ENCODE results near the gene BACH1. TPM values are rescaled to one million over a fixed set of nuclear protein-coding genes. Genes with fewer than 3 reads are reported as not detected.

Gene BACH1
- total and polyA plus RNA-seq, 10 of the 15 experiments (the other 5 are each of a cell fraction or from before 2014, with no cell fraction given) = 3.2 to 25.7 (median 10.5) TPM

- no TSS peak for BruUV-seq (replicated peaks)
- ChIA-PET RAD21 (ENCODE audit: unreplicated experiment) (interaction anchor here (0.6 to 5.7 kb wide), 21 partner anchors 10 to 379 kb away, joined by 3 to 85 read pairs (median 6); partner anchors contain the start of gene LTN1), POLR2A (interaction anchor here (0.6 to 1.9 kb wide), 7 partner anchors 42 to 298 kb away, joined by 3 to 6 read pairs (median 3); partner anchors contain the start of gene CCT8), SMC1A (ENCODE audit: uncharacterized antibody, unreplicated experiment) (interaction anchor here (0.7 to 5.8 kb wide), 34 partner anchors 11 to 334 kb away, joined by 3 to 114 read pairs (median 6); partner anchors contain the start of gene BACH1), CTCF (interaction anchor here (0.7 to 16.5 kb wide), 47 partner anchors 10 to 421 kb away, joined by 3 to 235 read pairs (median 4); partner anchors contain the start of gene BACH1)
- Histone ChIP-seq H4K20me1 (ENCODE audit: control insufficient read depth, insufficient read depth) (no peaks in the 10 kb centered on the region), H2AFZ (ENCODE audit: control insufficient read depth, low read depth, low read length) (no peak overlapping the region), H3K9ac (ENCODE audit: control insufficient read depth, insufficient read depth, low read length) (no peak overlapping the region), H3K27ac (ENCODE audit: control insufficient read depth, insufficient read depth) (no peak overlapping the region), H3K27me3 (replicated peaks in 1 of 2; ENCODE audit: control insufficient read depth in 2 of 2, insufficient read depth in 2 of 2, low read length in 1 of 2) (no peaks in the 10 kb centered on the region), H3K36me3 (ENCODE audit: control insufficient read depth in 2 of 2, insufficient read depth in 2 of 2, low read length in 1 of 2) (no peaks in the 10 kb centered on the region; a peak in 1 of 4 replicates), H3K4me3 (no peak overlapping the region), H3K4me1 (ENCODE audit: control insufficient read depth, insufficient read depth, low read length) (no peaks in the 10 kb centered on the region), H3K4me2 (ENCODE audit: control insufficient read depth, insufficient read depth) (no peak overlapping the region), H3K9me3 (replicated peaks; ENCODE audit: control insufficient read depth, insufficient read depth, low read length) (no peaks in the 10 kb centered on the region), H3K79me2 (ENCODE audit: control insufficient read depth, insufficient read depth, low read length) (no peaks in the 10 kb centered on the region)
- peak; percentile 90 for FAIRE-seq
- DNase-seq (ENCODE audit: low read depth, low spot score) = peak; percentile 59
- intact Hi-C loops (cut with micrococcal nuclease; ENCODE audit: unreplicated experiment) (loop anchor here (1.0 to 2.0 kb wide), 4 partner anchors 71 to 282 kb away; no protein-coding TSS in a partner anchor), in situ Hi-C loops (cut with MboI) (loop anchor here (5.0 kb wide), 2 partner anchors 210 to 285 kb away; no protein-coding TSS in a partner anchor)
- ATAC-seq = peak; percentile 95
- WGBS (ENCODE audit: insufficient coverage, insufficient replicate concordance, low lambda C conversion rate, missing lambda C conversion rate) = 21% methylated on average over 10 of the region's 11 CpGs
- TF ChIP-seq PKNOX1 (IDR thresholded peaks at IDR 0.05) (peak; percentile 31; the same call in 1 of the 2 replicates), JUNB (IDR thresholded peaks at IDR 0.05) (peak; percentile 87), SUZ12 (IDR thresholded peaks at IDR 0.05; ENCODE audit: unreplicated experiment) (no peak), GATAD2B (conservative IDR thresholded peaks at IDR 0.05; ENCODE audit: low read depth) (no peak), YY1 (IDR thresholded peaks at IDR 0.05; ENCODE audit: low read depth, low read length) (0 out of 2 replicates have a peak, but pooled peaks have one; percentile 43), CEBPZ (IDR thresholded peaks at IDR 0.05; ENCODE audit: low read depth, low read length) (no peak), IKZF1 (conservative IDR thresholded peaks at IDR 0.05) (peak; percentile 39; the same call in 1 of the 2 replicates), NKRF (conservative IDR thresholded peaks at IDR 0.05) (0 out of 2 replicates have a peak, but pooled peaks have one; percentile 29), HDGF (IDR thresholded peaks at IDR 0.05) (no peak), HDAC6 (IDR thresholded peaks at IDR 0.05; ENCODE audit: unreplicated experiment) (no peak), KLF5 (IDR thresholded peaks at IDR 0.05; ENCODE audit: partially characterized antibody) (no peak), CBX5 (IDR thresholded peaks at IDR 0.05; ENCODE audit: low read depth) (0 out of 2 replicates have a peak, but pooled peaks have one; percentile 21), CTCF (IDR thresholded peaks at IDR 0.05 in 2 of 3, conservative IDR thresholded peaks at IDR 0.05 in 1 of 3; ENCODE audit: control insufficient read depth in 2 of 3, extremely low read depth in 1 of 3, insufficient read depth in 1 of 3, low read depth in 3 of 3, low read length in 3 of 3) (peak; percentile 57 to 86 (median 65); a peak in 4 of 6 replicates), BCL11A (IDR thresholded peaks at IDR 0.05; ENCODE audit: low read depth, low read length) (no peak)
Measured at GRCh38 chr21:29372063-29372802, 73.5 kb downstream of the BACH1 start.

Measured in GM12878 (cell line).